Kidney tubule cell (primary cell): ENCODE data around the gene TNK1.

ENCODE experiments used
- DNase-seq: peaks from one replicate; pipeline ENCODE4 v3.0.0-alpha.2; 2018; ENCODE audit warnings: low spot score

Gene TNK1

DNA sequence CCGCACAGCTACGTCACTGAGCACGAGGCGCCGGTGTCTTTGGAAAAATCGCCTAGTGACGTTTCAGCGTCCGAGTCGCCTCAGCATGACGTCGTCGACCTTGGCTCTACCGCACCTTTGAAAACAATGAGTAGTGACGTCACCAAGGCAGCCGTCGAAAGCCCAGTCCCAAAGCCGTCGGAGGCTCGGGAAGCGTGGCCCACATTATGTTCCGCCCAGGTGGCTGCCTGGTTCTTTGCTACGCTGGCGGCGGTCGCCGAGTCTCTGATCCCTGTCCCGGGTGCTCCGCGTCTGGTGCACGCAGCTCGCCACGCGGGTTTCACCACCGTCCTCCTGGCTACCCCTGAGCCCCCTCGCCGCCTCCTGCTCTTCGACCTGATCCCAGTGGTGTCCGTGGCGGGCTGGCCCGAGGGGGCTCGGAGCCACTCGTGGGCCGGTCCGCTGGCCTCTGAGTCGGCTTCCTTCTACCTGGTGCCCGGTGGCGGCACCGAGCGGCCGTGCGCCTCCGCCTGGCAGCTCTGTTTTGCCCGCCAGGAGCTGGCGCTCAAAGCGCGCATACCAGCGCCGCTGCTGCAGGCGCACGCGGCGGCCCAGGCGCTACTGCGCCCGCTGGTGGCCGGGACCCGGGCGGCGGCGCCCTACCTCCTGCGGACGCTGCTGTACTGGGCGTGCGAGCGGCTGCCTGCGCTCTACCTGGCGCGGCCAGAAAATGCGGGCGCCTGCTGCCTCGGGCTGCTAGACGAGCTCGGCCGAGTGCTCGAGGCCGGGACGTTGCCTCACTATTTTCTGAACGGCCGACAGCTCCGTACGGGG, 55.9 kb downstream of the TNK1 start:
- peak; percentile 91 for DNase-seq

DNA sequence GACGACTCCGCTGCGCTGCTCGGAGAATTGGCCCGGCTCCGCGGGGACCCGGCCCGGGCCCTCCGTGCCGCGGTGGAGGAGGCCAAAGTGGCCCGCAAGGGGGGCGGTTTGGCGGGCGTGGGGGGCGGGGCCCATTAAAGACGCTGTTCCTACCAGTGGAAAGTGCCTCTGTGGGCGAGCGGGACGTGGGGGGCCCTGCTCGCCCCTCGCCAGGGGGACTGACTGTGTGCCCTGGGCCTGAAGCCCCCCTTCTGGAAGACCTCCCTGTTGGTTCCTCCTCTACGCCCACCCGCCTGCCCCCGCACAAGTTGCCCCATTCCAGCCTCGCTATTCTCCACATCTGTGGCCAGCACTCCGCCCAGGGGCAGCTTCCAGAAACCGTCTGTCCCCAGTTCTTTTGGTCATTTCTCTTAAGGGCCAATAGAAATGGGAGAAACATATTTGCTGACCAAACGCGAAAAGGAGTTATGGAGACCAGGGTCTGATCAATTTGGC, 56.5 kb downstream of the TNK1 start:
- no peak for DNase-seq

DNA sequence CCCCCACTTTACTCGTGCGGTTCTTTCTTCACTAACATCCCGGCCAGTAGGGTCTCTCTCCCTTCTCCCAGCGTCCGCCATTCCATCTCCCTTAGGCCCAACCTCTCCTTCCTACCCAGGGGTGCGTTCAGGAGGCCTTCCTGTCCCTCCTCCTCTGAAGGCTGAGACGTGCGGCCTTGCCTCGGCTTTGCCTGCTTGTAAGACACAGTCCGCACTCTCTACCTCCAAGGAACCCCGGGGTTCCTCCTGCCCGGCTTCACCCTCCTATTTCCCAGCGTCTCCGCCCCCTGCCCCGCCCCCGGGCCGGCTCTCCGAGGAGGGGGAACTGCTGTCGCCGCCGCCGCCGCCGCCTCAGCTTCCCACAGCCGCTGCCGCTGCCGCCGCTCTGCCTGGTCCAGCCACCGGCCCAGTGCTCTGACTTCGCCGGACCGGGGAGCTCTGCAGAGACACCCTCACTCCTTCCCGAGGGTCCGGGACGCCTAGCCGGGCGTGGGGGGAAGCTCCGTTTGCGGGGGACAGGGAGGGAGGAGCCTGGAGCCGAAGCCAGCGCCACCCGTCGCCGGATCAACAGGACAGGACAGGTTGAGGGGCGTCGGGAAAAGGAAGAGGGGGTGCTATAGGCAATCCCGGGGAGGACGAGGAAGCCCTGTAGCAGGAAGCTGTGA, 57.2 kb downstream of the TNK1 start:
- DNase-seq: peak; percentile 52

DNA sequence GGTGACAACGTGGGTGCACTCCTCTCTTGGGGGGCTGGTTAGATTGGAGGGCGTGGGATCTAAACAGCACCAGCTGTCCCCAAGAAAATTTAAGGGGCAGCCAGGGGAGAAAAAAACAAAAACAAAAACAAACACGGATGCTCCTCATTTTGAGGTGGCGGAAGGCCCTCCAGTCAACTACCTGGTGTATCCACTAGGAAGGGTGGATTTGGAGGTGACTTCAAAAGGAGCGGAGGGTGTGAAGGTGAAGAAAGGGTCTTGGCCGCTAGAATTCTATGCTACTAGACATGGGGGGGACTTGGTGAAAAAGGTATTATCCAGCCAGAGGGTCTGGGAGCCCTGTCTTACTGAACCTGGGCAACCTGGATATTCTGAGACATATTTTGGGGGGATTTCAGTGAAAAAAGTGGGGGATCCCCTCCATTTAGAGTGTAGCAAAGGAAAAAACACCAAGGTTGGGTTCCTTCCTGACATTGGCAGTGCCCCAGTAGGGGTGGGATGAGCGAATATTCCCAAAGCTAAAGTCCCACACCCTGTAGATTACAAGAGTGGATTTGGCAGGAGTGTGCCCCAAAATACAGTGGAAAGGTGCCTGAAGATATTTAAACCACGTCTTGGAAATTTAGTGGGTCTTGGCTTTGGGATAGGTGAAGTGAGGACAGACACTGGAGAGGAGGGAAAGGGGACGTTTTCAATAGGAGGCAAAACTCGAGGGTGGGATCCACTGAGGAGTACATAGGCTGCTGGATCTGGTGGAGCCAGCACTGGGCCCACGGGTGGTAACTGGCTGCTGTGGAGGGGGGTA, 58.0 kb downstream of the TNK1 start:
- no peak for DNase-seq
